GM23338 (cell line): ENCODE measurements around the gene UBLCP1. TPM values are rescaled to one million over a fixed set of nuclear protein-coding genes. Genes with fewer than 3 reads are reported as not detected.

ENCODE experiments used
- ATAC-seq: fragments of 200-7000 bp; cut with Tn5 transposase; 3 replicates; pipeline ENCODE4 v1.9.1; 2020
- DNase-seq: peaks from one replicate; pipeline ENCODE4 v3.0.0-alpha.2; 2015; ENCODE audit warnings: low spot score
- H2AFZ ChIP-seq: fragments of 200-600 bp; sonication (generic); 2 replicates; pipeline ENCODE4 v1.8.0; 2016; ENCODE audit warnings: antibody characterized with exemption, mild to moderate bottlenecking, moderate library complexity
- H3F3A ChIP-seq: fragments of 200-600 bp; sonication (generic); replicated peaks from 2 replicates; pipeline ENCODE4 v1.8.0; 2017; ENCODE audit warnings: antibody characterized with exemption, mixed run types, low read depth
- H3K27ac ChIP-seq: fragments of 200-600 bp; sonication (generic); 2 replicates; pipeline ENCODE4 v1.6.1; 2016; ENCODE audit warnings: low read depth
- H3K27me3 ChIP-seq: fragments of 200-600 bp; sonication (generic); 2 replicates; pipeline ENCODE4 v1.8.0; 2016; ENCODE audit warnings: mild to moderate bottlenecking, mixed run types, moderate library complexity; ENCODE audit not compliant: insufficient read depth
- H3K36me3 ChIP-seq: fragments of 200-600 bp; sonication (generic); 2 replicates; pipeline ENCODE4 v1.8.0; 2016; ENCODE audit warnings: mild to moderate bottlenecking; ENCODE audit not compliant: insufficient read depth
- H3K4me1 ChIP-seq: fragments of 200-600 bp; sonication (generic); 2 replicates; pipeline ENCODE4 v1.8.0; 2016; ENCODE audit warnings: mild to moderate bottlenecking, moderate library complexity; ENCODE audit not compliant: insufficient read depth
- H3K4me2 ChIP-seq: fragments of 200-600 bp; sonication (generic); 2 replicates; pipeline ENCODE4 v1.7.1; 2017; ENCODE audit warnings: mixed run types
- H3K4me3 ChIP-seq: fragments of 200-600 bp; sonication (generic); 2 replicates; pipeline ENCODE4 v1.6.1; 2016; ENCODE audit warnings: mixed run types
- H3K79me2 ChIP-seq: fragments of 200-600 bp; sonication (generic); replicated peaks from 2 replicates; pipeline ENCODE4 v1.8.0; 2017; ENCODE audit warnings: mild to moderate bottlenecking; ENCODE audit not compliant: insufficient read depth
- H3K9me2 ChIP-seq: fragments of 200-600 bp; sonication (generic); 2 replicates; pipeline ENCODE4 v1.8.0; 2017; ENCODE audit not compliant: insufficient read depth
- H4K20me1 ChIP-seq: fragments of 200-600 bp; sonication (generic); replicated peaks from 2 replicates; pipeline ENCODE4 v1.8.0; 2017; ENCODE audit warnings: mild to moderate bottlenecking; ENCODE audit not compliant: insufficient read depth
- H3K27ac Mint-ChIP-seq: 2 replicates; pipeline ENCODE4 v1.8.0; 2020; ENCODE audit warnings: inconsistent platforms, mild to moderate bottlenecking, moderate library complexity, mixed read lengths
- H3K27me3 Mint-ChIP-seq: 3 replicates; pipeline ENCODE4 v1.8.0; 2022; ENCODE audit warnings: low read depth, mild to moderate bottlenecking, moderate library complexity, mixed read lengths, inconsistent platforms; ENCODE audit not compliant: insufficient read depth, poor library complexity
- H3K36me3 Mint-ChIP-seq: 3 replicates; pipeline ENCODE4 v1.8.0; 2021; ENCODE audit warnings: low read depth, mild to moderate bottlenecking, inconsistent platforms, moderate library complexity, mixed read lengths
- H3K4me1 Mint-ChIP-seq: 3 replicates; pipeline ENCODE4 v1.8.0; 2020; ENCODE audit warnings: mild to moderate bottlenecking, inconsistent platforms, mixed read lengths
- H3K4me3 Mint-ChIP-seq: 3 replicates; pipeline ENCODE4 v1.8.0; 2021; ENCODE audit warnings: moderate library complexity, mild to moderate bottlenecking, inconsistent platforms, mixed read lengths
- H3K9me3 Mint-ChIP-seq: 3 replicates; pipeline ENCODE4 v1.8.0; 2020; ENCODE audit warnings: moderate library complexity, mild to moderate bottlenecking, inconsistent platforms, mixed read lengths
- EZH2 ChIP-seq: fragments of 200-600 bp; sonication (generic); IDR thresholded peaks from one replicate; pipeline ENCODE4 v1.8.0; 2017; ENCODE audit warnings: antibody characterized with exemption, mild to moderate bottlenecking, low read depth; ENCODE audit not compliant: unreplicated experiment
- EZH2phosphoT487 ChIP-seq: fragments of 200-600 bp; sonication (generic); IDR thresholded peaks from one replicate; pipeline ENCODE4 v1.8.1; 2018; ENCODE audit warnings: antibody characterized with exemption; ENCODE audit not compliant: unreplicated experiment
- JUNB ChIP-seq: IDR thresholded peaks from one replicate; pipeline ENCODE4 v1.6.1; 2016; ENCODE audit warnings: antibody characterized with exemption; ENCODE audit not compliant: unreplicated experiment
- NANOG ChIP-seq: IDR thresholded peaks from 2 replicates; pipeline ENCODE4 v1.6.1; 2016; ENCODE audit warnings: antibody characterized with exemption, borderline replicate concordance
- POLR2AphosphoS5 ChIP-seq: IDR thresholded peaks from 2 replicates; pipeline ENCODE4 v1.6.1; 2016; ENCODE audit warnings: antibody characterized with exemption, low read depth
- STAT1 ChIP-seq: IDR thresholded peaks from one replicate; pipeline ENCODE4 v1.6.1; 2016; ENCODE audit warnings: antibody characterized with exemption; ENCODE audit not compliant: unreplicated experiment
- ZNF114 ChIP-seq: fragments of 250-450 bp; sonication (Bioruptor Pico); IDR thresholded peaks from 2 replicates; pipeline ENCODE4 v1.5.0; 2020; ENCODE audit warnings: mild to moderate bottlenecking, moderate library complexity
- ZNF331 ChIP-seq: fragments of 250-450 bp; sonication (Bioruptor Pico); IDR thresholded peaks from 2 replicates; pipeline ENCODE4 v1.5.0; 2020; ENCODE audit warnings: low read depth, mild to moderate bottlenecking, moderate library complexity
- polyA plus RNA-seq: library from polyadenylated mRNA; unstranded; fragments of >200 nt; fragmentation: Nextera tagmentation; extraction: Ambion mirVana; gene quantifications from 2 replicates; pipeline ENCODE4 v1.2.1, GENCODE V29; 2016
- total RNA-seq: library from RNA; depleted of rRNA; stranded (reverse); fragments of >200 nt; shearing (Covaris generic); gene quantifications from 2 replicates; pipeline ENCODE4 v1.2.3, GENCODE V29; 2014
- TF ChIP-seq, protein P1 (sequence below): fragments of 250-450 bp; sonication (Bioruptor Pico); IDR thresholded peaks from 2 replicates; pipeline ENCODE4 v1.5.0; 2020; ENCODE audit warnings: mild to moderate bottlenecking, moderate library complexity
- TF ChIP-seq, protein P2 (sequence below): IDR thresholded peaks from 2 replicates; pipeline ENCODE4 v1.6.1; 2016; ENCODE audit warnings: antibody characterized with exemption

UBLCP1 gene
- total and polyA plus RNA-seq, 2 experiments from 2014 or later, result 45.0 to 56.1 TPM

DNA sequence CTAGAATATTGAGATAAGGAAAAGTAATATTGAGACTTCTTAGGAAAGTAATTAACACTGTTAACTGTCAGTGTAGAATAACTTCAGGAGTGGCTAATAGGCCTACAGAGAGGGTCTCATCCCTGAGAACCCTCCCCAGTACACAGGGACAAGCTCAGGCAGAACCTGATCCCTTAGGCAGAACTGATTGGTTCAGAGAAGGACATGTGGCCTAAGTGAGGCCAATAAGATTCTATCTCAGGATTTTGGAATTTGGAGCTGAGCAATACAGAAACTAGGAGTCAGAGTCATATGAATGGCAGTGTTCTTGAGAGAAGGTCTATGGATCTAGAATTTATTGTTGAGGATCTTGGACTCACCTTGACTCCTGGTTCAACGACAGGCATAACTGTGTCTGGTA, 10.9 kb upstream of the UBLCP1 start (continued):
- TF ChIP-seq, protein P1, sequence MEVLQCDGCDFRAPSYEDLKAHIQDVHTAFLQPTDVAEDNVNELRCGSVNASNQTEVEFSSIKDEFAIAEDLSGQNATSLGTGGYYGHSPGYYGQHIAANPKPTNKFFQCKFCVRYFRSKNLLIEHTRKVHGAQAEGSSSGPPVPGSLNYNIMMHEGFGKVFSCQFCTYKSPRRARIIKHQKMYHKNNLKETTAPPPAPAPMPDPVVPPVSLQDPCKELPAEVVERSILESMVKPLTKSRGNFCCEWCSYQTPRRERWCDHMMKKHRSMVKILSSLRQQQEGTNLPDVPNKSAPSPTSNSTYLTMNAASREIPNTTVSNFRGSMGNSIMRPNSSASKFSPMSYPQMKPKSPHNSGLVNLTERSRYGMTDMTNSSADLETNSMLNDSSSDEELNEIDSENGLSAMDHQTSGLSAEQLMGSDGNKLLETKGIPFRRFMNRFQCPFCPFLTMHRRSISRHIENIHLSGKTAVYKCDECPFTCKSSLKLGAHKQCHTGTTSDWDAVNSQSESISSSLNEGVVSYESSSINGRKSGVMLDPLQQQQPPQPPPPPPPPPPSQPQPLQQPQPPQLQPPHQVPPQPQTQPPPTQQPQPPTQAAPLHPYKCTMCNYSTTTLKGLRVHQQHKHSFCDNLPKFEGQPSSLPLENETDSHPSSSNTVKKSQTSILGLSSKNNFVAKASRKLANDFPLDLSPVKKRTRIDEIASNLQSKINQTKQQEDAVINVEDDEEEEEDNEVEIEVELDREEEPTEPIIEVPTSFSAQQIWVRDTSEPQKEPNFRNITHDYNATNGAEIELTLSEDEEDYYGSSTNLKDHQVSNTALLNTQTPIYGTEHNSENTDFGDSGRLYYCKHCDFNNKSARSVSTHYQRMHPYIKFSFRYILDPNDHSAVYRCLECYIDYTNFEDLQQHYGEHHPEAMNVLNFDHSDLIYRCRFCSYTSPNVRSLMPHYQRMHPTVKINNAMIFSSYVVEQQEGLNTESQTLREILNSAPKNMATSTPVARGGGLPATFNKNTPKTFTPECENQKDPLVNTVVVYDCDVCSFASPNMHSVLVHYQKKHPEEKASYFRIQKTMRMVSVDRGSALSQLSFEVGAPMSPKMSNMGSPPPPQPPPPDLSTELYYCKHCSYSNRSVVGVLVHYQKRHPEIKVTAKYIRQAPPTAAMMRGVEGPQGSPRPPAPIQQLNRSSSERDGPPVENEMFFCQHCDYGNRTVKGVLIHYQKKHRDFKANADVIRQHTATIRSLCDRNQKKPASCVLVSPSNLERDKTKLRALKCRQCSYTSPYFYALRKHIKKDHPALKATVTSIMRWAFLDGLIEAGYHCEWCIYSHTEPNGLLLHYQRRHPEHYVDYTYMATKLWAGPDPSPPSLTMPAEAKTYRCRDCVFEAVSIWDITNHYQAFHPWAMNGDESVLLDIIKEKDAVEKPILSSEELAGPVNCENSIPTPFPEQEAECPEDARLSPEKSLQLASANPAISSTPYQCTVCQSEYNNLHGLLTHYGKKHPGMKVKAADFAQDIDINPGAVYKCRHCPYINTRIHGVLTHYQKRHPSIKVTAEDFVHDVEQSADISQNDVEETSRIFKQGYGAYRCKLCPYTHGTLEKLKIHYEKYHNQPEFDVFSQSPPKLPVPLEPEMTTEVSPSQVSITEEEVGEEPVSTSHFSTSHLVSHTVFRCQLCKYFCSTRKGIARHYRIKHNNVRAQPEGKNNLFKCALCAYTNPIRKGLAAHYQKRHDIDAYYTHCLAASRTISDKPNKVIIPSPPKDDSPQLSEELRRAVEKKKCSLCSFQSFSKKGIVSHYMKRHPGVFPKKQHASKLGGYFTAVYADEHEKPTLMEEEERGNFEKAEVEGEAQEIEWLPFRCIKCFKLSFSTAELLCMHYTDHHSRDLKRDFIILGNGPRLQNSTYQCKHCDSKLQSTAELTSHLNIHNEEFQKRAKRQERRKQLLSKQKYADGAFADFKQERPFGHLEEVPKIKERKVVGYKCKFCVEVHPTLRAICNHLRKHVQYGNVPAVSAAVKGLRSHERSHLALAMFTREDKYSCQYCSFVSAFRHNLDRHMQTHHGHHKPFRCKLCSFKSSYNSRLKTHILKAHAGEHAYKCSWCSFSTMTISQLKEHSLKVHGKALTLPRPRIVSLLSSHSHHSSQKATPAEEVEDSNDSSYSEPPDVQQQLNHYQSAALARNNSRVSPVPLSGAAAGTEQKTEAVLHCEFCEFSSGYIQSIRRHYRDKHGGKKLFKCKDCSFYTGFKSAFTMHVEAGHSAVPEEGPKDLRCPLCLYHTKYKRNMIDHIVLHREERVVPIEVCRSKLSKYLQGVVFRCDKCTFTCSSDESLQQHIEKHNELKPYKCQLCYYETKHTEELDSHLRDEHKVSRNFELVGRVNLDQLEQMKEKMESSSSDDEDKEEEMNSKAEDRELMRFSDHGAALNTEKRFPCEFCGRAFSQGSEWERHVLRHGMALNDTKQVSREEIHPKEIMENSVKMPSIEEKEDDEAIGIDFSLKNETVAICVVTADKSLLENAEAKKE (CRISPR knock-in tag), result no peak
- TF ChIP-seq STAT1 (no peak), ZNF114 (CRISPR knock-in tag) (no peak), NANOG (no peak), POLR2AphosphoS5 (no peak), ZNF331 (CRISPR knock-in tag) (no peak), EZH2phosphoT487 (no peak)
- TF ChIP-seq, protein P2, sequence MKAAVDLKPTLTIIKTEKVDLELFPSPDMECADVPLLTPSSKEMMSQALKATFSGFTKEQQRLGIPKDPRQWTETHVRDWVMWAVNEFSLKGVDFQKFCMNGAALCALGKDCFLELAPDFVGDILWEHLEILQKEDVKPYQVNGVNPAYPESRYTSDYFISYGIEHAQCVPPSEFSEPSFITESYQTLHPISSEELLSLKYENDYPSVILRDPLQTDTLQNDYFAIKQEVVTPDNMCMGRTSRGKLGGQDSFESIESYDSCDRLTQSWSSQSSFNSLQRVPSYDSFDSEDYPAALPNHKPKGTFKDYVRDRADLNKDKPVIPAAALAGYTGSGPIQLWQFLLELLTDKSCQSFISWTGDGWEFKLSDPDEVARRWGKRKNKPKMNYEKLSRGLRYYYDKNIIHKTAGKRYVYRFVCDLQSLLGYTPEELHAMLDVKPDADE, result no peak

DNA sequence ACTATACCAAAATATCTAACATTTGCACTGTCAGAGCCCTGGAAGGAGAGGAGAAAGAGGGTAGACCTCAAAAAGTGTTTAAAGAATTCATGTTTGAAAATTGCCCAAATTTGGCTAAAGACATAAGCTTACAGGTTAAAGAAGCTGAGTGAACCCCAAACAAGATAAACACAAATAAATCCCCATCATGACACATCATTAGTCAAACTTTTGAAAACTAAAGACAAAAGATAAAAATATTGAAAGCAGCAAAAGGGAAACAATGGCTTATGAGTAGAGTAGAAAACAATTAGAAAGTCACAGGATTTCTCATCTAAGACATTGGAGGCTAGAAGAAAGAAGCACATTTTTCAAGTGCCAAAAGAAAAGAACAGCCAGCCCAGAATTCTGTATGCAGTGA, 6.1 kb upstream of the UBLCP1 start:
- Histone ChIP-seq H3K27me3 (peaks cover 4% of the 10 kb centered on the region; the same call in 1 of the 2 replicates), H3K4me3 (no peak overlapping the region), H3K4me2 (no peak overlapping the region), H3K79me2 (no peaks in the 10 kb centered on the region), H3K4me1 (no peaks in the 10 kb centered on the region), H3K9me2 (no peaks in the 10 kb centered on the region), H3K36me3 (no peaks in the 10 kb centered on the region), H4K20me1 (no peaks in the 10 kb centered on the region), H2AFZ (no peak overlapping the region), H3F3A (no peaks in the 10 kb centered on the region), H3K27ac (no peak overlapping the region)
- DNase-seq (no peak), ATAC-seq (no peak)
- no peak overlapping the region for H3K4me3 Mint-ChIP-seq
- H3K36me3 Mint-ChIP-seq, result no peaks in the 10 kb centered on the region
- H3K9me3 Mint-ChIP-seq, result peaks cover 3% of the 10 kb centered on the region; the same call in 1 of the 3 replicates
- no peaks in the 10 kb centered on the region for H3K4me1 Mint-ChIP-seq
- H3K27ac Mint-ChIP-seq, result no peak overlapping the region
- H3K27me3 Mint-ChIP-seq, result peaks cover 2% of the 10 kb centered on the region
- TF ChIP-seq, protein P1 (CRISPR knock-in tag), result no peak
- TF ChIP-seq JUNB (no peak), EZH2 (no peak)
